GM12878 (cell line): Measurements from ENCODE around the gene CLDN34. TPM values are rescaled to one million over a fixed set of nuclear protein-coding genes. Genes with fewer than 3 reads are reported as not detected.

Source experiments
- CHD2 ChIP-seq: IDR thresholded peaks from 2 replicates; pipeline ENCODE4 v1.6.1; 2011; ENCODE audit warnings: low read depth, low read length, improper control_type of control experiment, borderline replicate concordance
- DPF2 ChIP-seq: fragments of 450-650 bp; IDR thresholded peaks from 2 replicates; pipeline ENCODE4 v1.6.1; 2017; ENCODE audit warnings: mild to moderate bottlenecking
- EGR1 ChIP-seq, 2 experiments: IDR thresholded peaks; 1 replicate in 1 of 2; 2 replicates in 1 of 2; pipeline ENCODE4 v1.6.1; 2011 to 2012; ENCODE audit warnings: low read depth in 2 of 2, low read length in 2 of 2, borderline replicate concordance in 1 of 2, mild to moderate bottlenecking in 1 of 2, moderate library complexity in 1 of 2
- FOXM1 ChIP-seq: IDR thresholded peaks from 2 replicates; pipeline ENCODE4 v1.6.1; 2012; ENCODE audit warnings: low read depth, mild to moderate bottlenecking, inconsistent platforms, low read length, moderate library complexity
- IRF4 ChIP-seq: IDR thresholded peaks from 2 replicates; pipeline ENCODE4 v1.6.1; 2011; ENCODE audit warnings: low read depth, low read length
- MYB ChIP-seq: fragments of 150-350 bp; IDR thresholded peaks from 2 replicates; pipeline ENCODE4 v1.6.1; 2014; ENCODE audit warnings: mild to moderate bottlenecking, low read depth, low read length, borderline replicate concordance
- NBN ChIP-seq: fragments of 450-650 bp; IDR thresholded peaks from 2 replicates; pipeline ENCODE4 v1.6.1; 2016
- NFXL1 ChIP-seq: fragments of 450-650 bp; IDR thresholded peaks from 2 replicates; pipeline ENCODE4 v1.6.1; 2017; ENCODE audit warnings: antibody characterized with exemption, mild to moderate bottlenecking, borderline replicate concordance
- RB1 ChIP-seq: fragments of 450-650 bp; formaldehyde crosslinking; IDR thresholded peaks from 2 replicates; pipeline ENCODE4 v1.6.1; 2017; ENCODE audit warnings: mild to moderate bottlenecking, borderline replicate concordance
- SIN3A ChIP-seq: IDR thresholded peaks from 2 replicates; pipeline ENCODE4 v1.6.1; 2012; ENCODE audit warnings: low read depth, low read length, improper control_type of control experiment
- SMARCA5 ChIP-seq: fragments of 450-650 bp; IDR thresholded peaks from 2 replicates; pipeline ENCODE4 v1.6.1; 2017; ENCODE audit warnings: mild to moderate bottlenecking
- ZNF274 ChIP-seq: IDR thresholded peaks from one replicate; pipeline ENCODE4 v1.8.0; 2011; ENCODE audit not compliant: insufficient read length, insufficient read depth
- ZSCAN29 ChIP-seq: fragments of 450-650 bp; IDR thresholded peaks from 2 replicates; pipeline ENCODE4 v1.6.1; 2017; ENCODE audit warnings: mild to moderate bottlenecking, moderate library complexity
- polyA plus RNA-seq, 11 experiments: library from polyadenylated mRNA; depleted of rRNA in 4 of 11; unstranded in 6 of 11; stranded (reverse) in 5 of 11; fragments of >200 nt; fragmentation: Nextera tagmentation in 4 of 11; fragmentation: Illumina TruSeq in 1 of 11; extraction: Ambion mirVana in 4 of 11; extraction: Trizol in 1 of 11; gene quantifications; 1 replicate in 1 of 11; 2 replicates in 10 of 11; pipeline versions ENCODE4 v1.2.1 to v1.2.3, GENCODE V29; 2011 to 2016; ENCODE audit warnings: inconsistent platforms in 2 of 11, missing spikeins in 2 of 11, low read depth in 1 of 11
- total RNA-seq, 4 experiments: library from RNA; depleted of rRNA in 3 of 4; stranded (reverse); fragments of >200 nt in 3 of 4; fragmentation: Illumina TruSeq in 1 of 4; extraction: Trizol in 1 of 4; gene quantifications; 2 replicates each; pipeline versions ENCODE4 v1.2.1 to v1.2.3, GENCODE V29; 2013 to 2021
- TF ChIP-seq, protein P1 (sequence below): IDR thresholded peaks from 2 replicates; pipeline ENCODE4 v1.6.1; 2012; ENCODE audit warnings: low read length, inconsistent platforms
- TF ChIP-seq, protein P2 (sequence below): fragments of 450-650 bp; IDR thresholded peaks from 2 replicates; pipeline ENCODE4 v1.6.1; 2016; ENCODE audit warnings: mild to moderate bottlenecking
- TF ChIP-seq, protein P3 (sequence below): fragments of 450-650 bp; formaldehyde crosslinking; IDR thresholded peaks from 2 replicates; pipeline ENCODE4 v1.4.0; 2020; ENCODE audit warnings: mild to moderate bottlenecking, moderate library complexity
- TF ChIP-seq, protein P4 (sequence below), 3 experiments: IDR thresholded peaks in 2 of 3; conservative IDR thresholded peaks in 1 of 3; 2 replicates each; pipeline ENCODE4 v1.5.1; 2011; ENCODE audit warnings: low read depth in 3 of 3, low read length in 3 of 3, mild to moderate bottlenecking in 3 of 3, control low read depth in 2 of 3, moderate library complexity in 2 of 3, inconsistent platforms in 1 of 3, mixed read lengths in 1 of 3; ENCODE audit not compliant: control insufficient read depth in 2 of 3, insufficient read depth in 1 of 3; ENCODE audit errors: extremely low read depth in 1 of 3
- TF ChIP-seq, protein P5 (sequence below): fragments of 450-650 bp; IDR thresholded peaks from 2 replicates; pipeline ENCODE4 v1.6.1; 2017; ENCODE audit warnings: mild to moderate bottlenecking
- TF ChIP-seq, protein P6 (sequence below): IDR thresholded peaks from 2 replicates; pipeline ENCODE4 v1.6.1; 2012; ENCODE audit warnings: low read depth, low read length, improper control_type of control experiment

The CLDN34 gene
- total and polyA plus RNA-seq, 10 of the 15 experiments (the other 5 are each of a cell fraction or from before 2014, with no cell fraction given): not detected

DNA sequence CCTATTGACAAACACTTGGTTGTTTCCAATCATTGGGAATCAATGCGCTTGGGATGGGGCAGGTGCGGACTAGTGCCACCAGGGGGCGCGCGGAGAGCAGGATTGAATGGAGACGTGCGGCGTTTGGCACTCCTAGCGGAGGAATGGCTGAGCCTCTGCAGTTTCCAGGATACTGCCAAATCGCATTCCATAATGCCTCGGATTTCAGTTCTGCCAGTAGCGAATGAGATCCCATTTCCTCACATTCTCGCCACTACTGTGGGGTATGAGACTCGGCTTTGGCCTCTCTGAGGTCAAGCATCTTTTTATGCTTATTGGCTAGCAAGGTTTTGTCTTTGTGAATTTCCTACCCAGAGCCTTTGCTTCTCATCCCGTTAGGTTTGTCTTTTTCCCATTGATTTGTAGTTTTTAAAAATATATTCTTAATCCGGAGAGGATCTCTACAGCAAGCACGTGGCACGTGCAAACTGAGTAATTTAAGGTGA lies 28.7 kb downstream of the CLDN34 start (continued):
- TF ChIP-seq SMARCA5 (peak; percentile 85), IRF4 (no peak), SIN3A (no peak), DPF2 (0 out of 2 replicates have a peak, but pooled peaks have one; percentile 25), NFXL1 (no peak), MYB (no peak), ZSCAN29 (no peak), FOXM1 (peak; percentile 40; the same call in 1 of the 2 replicates), NBN (peak; percentile 60), RB1 (no peak), ZNF274 (no peak), EGR1 (IDR thresholded peaks at IDR 0.05; ENCODE audit: borderline replicate concordance in 1 of 2, low read depth in 2 of 2, low read length in 2 of 2) (no peak), CHD2 (no peak)
- TF ChIP-seq, protein P1, sequence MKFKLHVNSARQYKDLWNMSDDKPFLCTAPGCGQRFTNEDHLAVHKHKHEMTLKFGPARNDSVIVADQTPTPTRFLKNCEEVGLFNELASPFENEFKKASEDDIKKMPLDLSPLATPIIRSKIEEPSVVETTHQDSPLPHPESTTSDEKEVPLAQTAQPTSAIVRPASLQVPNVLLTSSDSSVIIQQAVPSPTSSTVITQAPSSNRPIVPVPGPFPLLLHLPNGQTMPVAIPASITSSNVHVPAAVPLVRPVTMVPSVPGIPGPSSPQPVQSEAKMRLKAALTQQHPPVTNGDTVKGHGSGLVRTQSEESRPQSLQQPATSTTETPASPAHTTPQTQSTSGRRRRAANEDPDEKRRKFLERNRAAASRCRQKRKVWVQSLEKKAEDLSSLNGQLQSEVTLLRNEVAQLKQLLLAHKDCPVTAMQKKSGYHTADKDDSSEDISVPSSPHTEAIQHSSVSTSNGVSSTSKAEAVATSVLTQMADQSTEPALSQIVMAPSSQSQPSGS: no peak
- TF ChIP-seq, protein P2, sequence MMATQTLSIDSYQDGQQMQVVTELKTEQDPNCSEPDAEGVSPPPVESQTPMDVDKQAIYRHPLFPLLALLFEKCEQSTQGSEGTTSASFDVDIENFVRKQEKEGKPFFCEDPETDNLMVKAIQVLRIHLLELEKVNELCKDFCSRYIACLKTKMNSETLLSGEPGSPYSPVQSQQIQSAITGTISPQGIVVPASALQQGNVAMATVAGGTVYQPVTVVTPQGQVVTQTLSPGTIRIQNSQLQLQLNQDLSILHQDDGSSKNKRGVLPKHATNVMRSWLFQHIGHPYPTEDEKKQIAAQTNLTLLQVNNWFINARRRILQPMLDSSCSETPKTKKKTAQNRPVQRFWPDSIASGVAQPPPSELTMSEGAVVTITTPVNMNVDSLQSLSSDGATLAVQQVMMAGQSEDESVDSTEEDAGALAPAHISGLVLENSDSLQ: no peak
- TF ChIP-seq, protein P3, sequence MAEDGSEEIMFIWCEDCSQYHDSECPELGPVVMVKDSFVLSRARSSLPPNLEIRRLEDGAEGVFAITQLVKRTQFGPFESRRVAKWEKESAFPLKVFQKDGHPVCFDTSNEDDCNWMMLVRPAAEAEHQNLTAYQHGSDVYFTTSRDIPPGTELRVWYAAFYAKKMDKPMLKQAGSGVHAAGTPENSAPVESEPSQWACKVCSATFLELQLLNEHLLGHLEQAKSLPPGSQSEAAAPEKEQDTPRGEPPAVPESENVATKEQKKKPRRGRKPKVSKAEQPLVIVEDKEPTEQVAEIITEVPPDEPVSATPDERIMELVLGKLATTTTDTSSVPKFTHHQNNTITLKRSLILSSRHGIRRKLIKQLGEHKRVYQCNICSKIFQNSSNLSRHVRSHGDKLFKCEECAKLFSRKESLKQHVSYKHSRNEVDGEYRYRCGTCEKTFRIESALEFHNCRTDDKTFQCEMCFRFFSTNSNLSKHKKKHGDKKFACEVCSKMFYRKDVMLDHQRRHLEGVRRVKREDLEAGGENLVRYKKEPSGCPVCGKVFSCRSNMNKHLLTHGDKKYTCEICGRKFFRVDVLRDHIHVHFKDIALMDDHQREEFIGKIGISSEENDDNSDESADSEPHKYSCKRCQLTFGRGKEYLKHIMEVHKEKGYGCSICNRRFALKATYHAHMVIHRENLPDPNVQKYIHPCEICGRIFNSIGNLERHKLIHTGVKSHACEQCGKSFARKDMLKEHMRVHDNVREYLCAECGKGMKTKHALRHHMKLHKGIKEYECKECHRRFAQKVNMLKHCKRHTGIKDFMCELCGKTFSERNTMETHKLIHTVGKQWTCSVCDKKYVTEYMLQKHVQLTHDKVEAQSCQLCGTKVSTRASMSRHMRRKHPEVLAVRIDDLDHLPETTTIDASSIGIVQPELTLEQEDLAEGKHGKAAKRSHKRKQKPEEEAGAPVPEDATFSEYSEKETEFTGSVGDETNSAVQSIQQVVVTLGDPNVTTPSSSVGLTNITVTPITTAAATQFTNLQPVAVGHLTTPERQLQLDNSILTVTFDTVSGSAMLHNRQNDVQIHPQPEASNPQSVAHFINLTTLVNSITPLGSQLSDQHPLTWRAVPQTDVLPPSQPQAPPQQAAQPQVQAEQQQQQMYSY: no peak
- TF ChIP-seq, protein P4, sequence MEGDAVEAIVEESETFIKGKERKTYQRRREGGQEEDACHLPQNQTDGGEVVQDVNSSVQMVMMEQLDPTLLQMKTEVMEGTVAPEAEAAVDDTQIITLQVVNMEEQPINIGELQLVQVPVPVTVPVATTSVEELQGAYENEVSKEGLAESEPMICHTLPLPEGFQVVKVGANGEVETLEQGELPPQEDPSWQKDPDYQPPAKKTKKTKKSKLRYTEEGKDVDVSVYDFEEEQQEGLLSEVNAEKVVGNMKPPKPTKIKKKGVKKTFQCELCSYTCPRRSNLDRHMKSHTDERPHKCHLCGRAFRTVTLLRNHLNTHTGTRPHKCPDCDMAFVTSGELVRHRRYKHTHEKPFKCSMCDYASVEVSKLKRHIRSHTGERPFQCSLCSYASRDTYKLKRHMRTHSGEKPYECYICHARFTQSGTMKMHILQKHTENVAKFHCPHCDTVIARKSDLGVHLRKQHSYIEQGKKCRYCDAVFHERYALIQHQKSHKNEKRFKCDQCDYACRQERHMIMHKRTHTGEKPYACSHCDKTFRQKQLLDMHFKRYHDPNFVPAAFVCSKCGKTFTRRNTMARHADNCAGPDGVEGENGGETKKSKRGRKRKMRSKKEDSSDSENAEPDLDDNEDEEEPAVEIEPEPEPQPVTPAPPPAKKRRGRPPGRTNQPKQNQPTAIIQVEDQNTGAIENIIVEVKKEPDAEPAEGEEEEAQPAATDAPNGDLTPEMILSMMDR (IDR thresholded peaks at IDR 0.05 in 2 of 3, conservative IDR thresholded peaks at IDR 0.05 in 1 of 3; ENCODE audit: control insufficient read depth in 2 of 3, extremely low read depth in 1 of 3, insufficient read depth in 1 of 3, low read depth in 3 of 3, low read length in 3 of 3): peak; percentile 94 to 99 (median 96)
- TF ChIP-seq, protein P5, sequence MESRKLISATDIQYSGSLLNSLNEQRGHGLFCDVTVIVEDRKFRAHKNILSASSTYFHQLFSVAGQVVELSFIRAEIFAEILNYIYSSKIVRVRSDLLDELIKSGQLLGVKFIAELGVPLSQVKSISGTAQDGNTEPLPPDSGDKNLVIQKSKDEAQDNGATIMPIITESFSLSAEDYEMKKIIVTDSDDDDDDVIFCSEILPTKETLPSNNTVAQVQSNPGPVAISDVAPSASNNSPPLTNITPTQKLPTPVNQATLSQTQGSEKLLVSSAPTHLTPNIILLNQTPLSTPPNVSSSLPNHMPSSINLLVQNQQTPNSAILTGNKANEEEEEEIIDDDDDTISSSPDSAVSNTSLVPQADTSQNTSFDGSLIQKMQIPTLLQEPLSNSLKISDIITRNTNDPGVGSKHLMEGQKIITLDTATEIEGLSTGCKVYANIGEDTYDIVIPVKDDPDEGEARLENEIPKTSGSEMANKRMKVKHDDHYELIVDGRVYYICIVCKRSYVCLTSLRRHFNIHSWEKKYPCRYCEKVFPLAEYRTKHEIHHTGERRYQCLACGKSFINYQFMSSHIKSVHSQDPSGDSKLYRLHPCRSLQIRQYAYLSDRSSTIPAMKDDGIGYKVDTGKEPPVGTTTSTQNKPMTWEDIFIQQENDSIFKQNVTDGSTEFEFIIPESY: no peak
- TF ChIP-seq, protein P6, sequence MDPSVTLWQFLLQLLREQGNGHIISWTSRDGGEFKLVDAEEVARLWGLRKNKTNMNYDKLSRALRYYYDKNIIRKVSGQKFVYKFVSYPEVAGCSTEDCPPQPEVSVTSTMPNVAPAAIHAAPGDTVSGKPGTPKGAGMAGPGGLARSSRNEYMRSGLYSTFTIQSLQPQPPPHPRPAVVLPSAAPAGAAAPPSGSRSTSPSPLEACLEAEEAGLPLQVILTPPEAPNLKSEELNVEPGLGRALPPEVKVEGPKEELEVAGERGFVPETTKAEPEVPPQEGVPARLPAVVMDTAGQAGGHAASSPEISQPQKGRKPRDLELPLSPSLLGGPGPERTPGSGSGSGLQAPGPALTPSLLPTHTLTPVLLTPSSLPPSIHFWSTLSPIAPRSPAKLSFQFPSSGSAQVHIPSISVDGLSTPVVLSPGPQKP: no peak
